Colonic mucosa (tissue), 4 donors: Measurements from ENCODE around the gene TNS4. TPM values are rescaled to one million over a fixed set of nuclear protein-coding genes. Genes with fewer than 3 reads are reported as not detected.
A peak's percentile ranks its signal among the peaks of the same experiment; 100 is the strongest.

Experiments used
- DNase-seq: peaks from one replicate; pipeline ENCODE4 v3.0.0-alpha.2; 2020
- H3K27ac ChIP-seq: fragments of 200-600 bp; one replicate; pipeline ENCODE4 v1.8.0; 2021
- H3K27me3 ChIP-seq: fragments of 200-600 bp; one replicate; pipeline ENCODE4 v1.8.0; 2021
- H3K36me3 ChIP-seq: fragments of 200-600 bp; one replicate; pipeline ENCODE4 v1.8.0; 2021
- H3K4me1 ChIP-seq: fragments of 200-600 bp; one replicate; pipeline ENCODE4 v1.8.0; 2021; ENCODE audit warnings: mild to moderate bottlenecking
- H3K4me3 ChIP-seq: fragments of 200-600 bp; one replicate; pipeline ENCODE4 v1.8.0; 2021
- H3K9ac ChIP-seq, 2 donors: one replicate each; pipeline ENCODE4 v1.7.0; 2013; ENCODE audit warnings: control low read depth in 2 of 2, low read depth in 2 of 2, low read length in 2 of 2
- H3K9me3 ChIP-seq: fragments of 200-600 bp; one replicate; pipeline ENCODE4 v1.8.0; 2021
- CTCF ChIP-seq: fragments of 200-600 bp; IDR thresholded peaks from one replicate; pipeline ENCODE4 v1.8.0; 2022; ENCODE audit warnings: antibody characterized with exemption, mild to moderate bottlenecking
- intact Hi-C: fragments of 100-400 bp; cut with DNase I; formaldehyde crosslinking; loops from one replicate; pipeline ENCODE4 v1.14.1; 2022
- total RNA-seq, 2 donors: library from RNA; stranded (reverse); fragmentation: NEBNext Ultra II Directional in 1 of 2; extraction: Animal tissue kit (Norgen Biotek cat#: 25700) in 1 of 2; gene quantifications; one replicate each; pipeline ENCODE4 v1.2.1, GENCODE V29; 2021
- donor health status: healthy.
- donor health status: DM: no; HTN: no; CAD: no.
- donor health status: DM: no; HTN: no; CAD: no.

TNS4 gene
- total RNA-seq, 2 donors from 2014 or later = 8.8 to 20.4 TPM

GRCh38 chr17:40482722-40483121 lies 18.7 kb downstream of the TNS4 start:
- Histone ChIP-seq H3K27ac (no peak overlapping the region), H3K9ac (no peak overlapping the region), H3K4me1 (peaks cover 7% of the 10 kb centered on the region), H3K27me3 (no peaks in the 10 kb centered on the region), H3K36me3 (no peaks in the 10 kb centered on the region), H3K4me3 (no peak overlapping the region), H3K9me3 (no peaks in the 10 kb centered on the region)
- no peak for DNase-seq
- no peak for TF ChIP-seq CTCF
- intact Hi-C loops = no loop called here

GRCh38 chr17:40481106-40481505 lies 20.3 kb downstream of the TNS4 start:
- DNase-seq = no peak
- H3K9me3 ChIP-seq = no peaks in the 10 kb centered on the region
- no peak overlapping the region for H3K9ac ChIP-seq
- no peak overlapping the region for H3K4me3 ChIP-seq
- H3K27ac ChIP-seq = peak overlapping the region; percentile 29
- intact Hi-C loops = no loop called here
- H3K4me1 ChIP-seq = peaks cover 7% of the 10 kb centered on the region
- H3K27me3 ChIP-seq = no peaks in the 10 kb centered on the region
- TF ChIP-seq CTCF = no peak
- no peaks in the 10 kb centered on the region for H3K36me3 ChIP-seq

GRCh38 chr17:40480501-40481003 lies 20.9 kb downstream of the TNS4 start:
- H3K27ac ChIP-seq = peak overlapping the region; percentile 29
- intact Hi-C loops = no loop called here
- H3K9ac ChIP-seq = no peak overlapping the region
- DNase-seq = peak; percentile 63
- TF ChIP-seq CTCF = no peak
- no peaks in the 10 kb centered on the region for H3K36me3 ChIP-seq
- H3K4me1 ChIP-seq = peaks cover 7% of the 10 kb centered on the region
- H3K9me3 ChIP-seq = no peaks in the 10 kb centered on the region
- H3K4me3 ChIP-seq = no peak overlapping the region
- H3K27me3 ChIP-seq = no peaks in the 10 kb centered on the region

GRCh38 chr17:40479754-40480480 lies 21.5 kb downstream of the TNS4 start:
- peak overlapping the region in 1 of 2 donors; percentile 3 for H3K9ac ChIP-seq
- no peaks in the 10 kb centered on the region for H3K27me3 ChIP-seq
- no peak overlapping the region for H3K4me3 ChIP-seq
- H3K27ac ChIP-seq = no peak overlapping the region
- TF ChIP-seq CTCF = no peak
- H3K36me3 ChIP-seq = no peaks in the 10 kb centered on the region
- peaks cover 7% of the 10 kb centered on the region for H3K4me1 ChIP-seq
- no peak for DNase-seq
- H3K9me3 ChIP-seq = no peaks in the 10 kb centered on the region
- intact Hi-C loops = loop anchor here (5.0 kb wide), 1 partner anchor 38 kb away; the partner anchor contains the start of gene IGFBP4

GRCh38 chr17:40478486-40478885 lies 22.9 kb downstream of the TNS4 start:
- Histone ChIP-seq H3K36me3 (no peaks in the 10 kb centered on the region), H3K27me3 (no peaks in the 10 kb centered on the region), H3K27ac (no peak overlapping the region), H3K9ac (no peak overlapping the region), H3K4me3 (no peak overlapping the region), H3K4me1 (peaks cover 7% of the 10 kb centered on the region), H3K9me3 (no peaks in the 10 kb centered on the region)
- no peak for TF ChIP-seq CTCF
- intact Hi-C loops = loop anchor here (5.0 kb wide), 1 partner anchor 36 kb away; the partner anchor contains the start of gene IGFBP4
- no peak for DNase-seq
